ENCODE results near the gene SPRR4.

GRCh38 chr1:152928671-152929070, 41.8 kb upstream of the SPRR4 start:
- TF ChIP-seq CTCF (IDR thresholded peaks at IDR 0.05) (no peak), POLR2A (IDR thresholded peaks at IDR 0.05) (no peak)

All from ovary (tissue), 3 donors.